ENCODE measurements around the gene RPGR.

RPGR gene

DNA sequence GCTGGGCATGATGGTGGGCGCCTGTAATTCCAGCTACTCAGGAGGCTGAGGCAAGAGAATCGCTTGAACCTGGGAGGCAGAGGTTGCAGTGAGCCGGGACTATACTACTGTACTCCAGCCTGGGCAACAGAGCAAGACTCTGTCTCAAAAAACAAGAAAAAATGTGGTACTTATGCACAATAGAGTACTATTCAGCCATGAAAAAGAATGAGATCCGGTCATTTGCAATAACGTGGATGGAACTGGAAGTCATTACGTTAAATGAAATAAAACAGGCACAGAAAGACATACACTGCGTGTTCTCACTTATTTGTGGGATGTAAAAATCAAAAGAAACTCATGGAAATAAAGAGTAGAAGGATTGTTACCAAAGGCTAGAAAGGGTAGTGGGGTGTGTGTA is 12.1 kb downstream of the RPGR start:
- no peak for DNase-seq (ENCODE audit: low read depth in 1 of 2, low spot score in 1 of 2)
- in situ Hi-C loops (cut with HindIII; ENCODE audit: low pct_unique_long_range_greater_than_20kb, low sequenced_read_pairs), result no loop called here
- TF ChIP-seq JUND (IDR thresholded peaks at IDR 0.05; ENCODE audit: low read depth), result no peak

- no peak for DNase-seq (ENCODE audit: low read depth in 1 of 2, low spot score in 1 of 2)
- no peak for TF ChIP-seq JUND (IDR thresholded peaks at IDR 0.05; ENCODE audit: low read depth)
- in situ Hi-C loops (cut with HindIII; ENCODE audit: low pct_unique_long_range_greater_than_20kb, low sequenced_read_pairs), result no loop called here
Measured at GRCh38 chrX:38313190-38313589, 14.1 kb downstream of the RPGR start.

- no peak for DNase-seq (ENCODE audit: low read depth in 1 of 2, low spot score in 1 of 2)
- in situ Hi-C loops (cut with HindIII; ENCODE audit: low pct_unique_long_range_greater_than_20kb, low sequenced_read_pairs), result no loop called here
- TF ChIP-seq JUND (IDR thresholded peaks at IDR 0.05; ENCODE audit: low read depth), result no peak
Measured at GRCh38 chrX:38312436-38312835, 14.9 kb downstream of the RPGR start.

DNA sequence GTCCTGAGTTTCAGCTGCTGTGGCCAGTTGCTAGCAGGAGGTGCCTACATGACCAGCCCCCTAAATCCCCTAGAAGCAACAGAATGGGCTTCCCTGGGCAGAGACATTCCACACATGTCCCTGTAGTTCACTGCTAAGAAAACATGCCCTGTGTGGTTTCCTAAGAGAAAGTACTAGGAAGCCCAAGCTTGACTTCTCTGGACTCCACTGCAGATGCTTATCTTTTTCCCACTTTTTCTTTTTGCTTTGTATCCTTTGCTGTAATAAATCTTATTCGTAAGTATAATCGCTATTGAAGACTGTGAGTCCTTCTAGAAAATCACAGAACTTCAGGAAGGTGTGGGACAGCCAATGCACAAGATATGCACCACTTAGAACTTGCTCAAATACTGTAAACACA is 15.6 kb downstream of the RPGR start:
- no peak for TF ChIP-seq JUND (IDR thresholded peaks at IDR 0.05; ENCODE audit: low read depth)
- in situ Hi-C loops (cut with HindIII; ENCODE audit: low pct_unique_long_range_greater_than_20kb, low sequenced_read_pairs), result no loop called here
- no peak for DNase-seq (ENCODE audit: low read depth in 1 of 2, low spot score in 1 of 2)

DNA sequence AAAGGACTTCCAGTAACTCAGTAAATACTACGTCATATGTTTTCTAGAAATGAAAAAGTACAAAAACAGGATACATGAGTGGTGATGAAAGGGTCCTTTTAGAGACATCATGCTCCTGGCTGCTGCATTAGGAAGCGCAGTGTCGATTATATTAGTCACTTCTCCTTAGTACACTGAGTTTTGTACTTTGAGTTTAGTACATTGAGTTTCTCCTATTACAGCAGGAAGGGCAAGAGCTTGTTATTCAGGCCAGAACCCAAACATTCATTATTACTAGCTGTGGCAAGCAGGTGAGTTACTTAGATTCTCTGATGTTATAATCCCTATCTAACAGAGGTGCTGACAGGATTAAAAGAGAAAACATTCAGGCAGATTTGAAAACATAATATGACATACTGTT is 21.3 kb downstream of the RPGR start:
- in situ Hi-C loops (cut with HindIII; ENCODE audit: low pct_unique_long_range_greater_than_20kb, low sequenced_read_pairs), result no loop called here
- no peak for DNase-seq (ENCODE audit: low read depth in 1 of 2, low spot score in 1 of 2)
- no peak for TF ChIP-seq JUND (IDR thresholded peaks at IDR 0.05; ENCODE audit: low read depth)

- no peak for TF ChIP-seq JUND (IDR thresholded peaks at IDR 0.05; ENCODE audit: low read depth)
- DNase-seq (ENCODE audit: low read depth in 1 of 2, low spot score in 1 of 2), result peak in 1 of 2 experiments; percentile 41
- in situ Hi-C loops (cut with HindIII; ENCODE audit: low pct_unique_long_range_greater_than_20kb, low sequenced_read_pairs), result no loop called here
Measured at GRCh38 chrX:38304010-38304409, 23.3 kb downstream of the RPGR start.

DNA sequence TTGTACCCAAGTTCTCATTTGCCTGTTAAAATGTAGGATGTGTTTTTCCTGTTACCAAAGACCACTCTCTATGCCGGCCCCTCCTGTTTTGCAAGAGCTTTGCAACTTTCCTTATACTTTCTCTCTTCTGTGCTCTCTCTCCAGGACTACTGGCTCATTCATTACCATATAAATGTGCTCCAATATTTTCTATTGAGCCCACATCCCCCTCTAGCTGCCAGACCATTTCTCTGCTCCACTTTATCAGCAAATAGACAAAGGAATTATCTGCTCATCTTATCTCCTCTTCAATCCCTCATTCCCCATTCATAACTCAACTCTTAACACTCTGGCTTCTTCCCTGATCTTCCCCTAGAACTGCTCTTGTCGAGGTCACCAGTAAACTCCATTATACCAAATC is 33.6 kb downstream of the RPGR start:
- no peak for TF ChIP-seq JUND (IDR thresholded peaks at IDR 0.05; ENCODE audit: low read depth)
- no peak for DNase-seq (ENCODE audit: low read depth in 1 of 2, low spot score in 1 of 2)
- in situ Hi-C loops (cut with HindIII; ENCODE audit: low pct_unique_long_range_greater_than_20kb, low sequenced_read_pairs), result no loop called here

GRCh38 chrX:38287674-38288073 is 39.6 kb downstream of the RPGR start:
- TF ChIP-seq JUND (IDR thresholded peaks at IDR 0.05; ENCODE audit: low read depth), result no peak
- in situ Hi-C loops (cut with HindIII; ENCODE audit: low pct_unique_long_range_greater_than_20kb, low sequenced_read_pairs), result no loop called here
- DNase-seq (ENCODE audit: low read depth in 1 of 2, low spot score in 1 of 2), result no peak

- DNase-seq (ENCODE audit: low read depth in 1 of 2, low spot score in 1 of 2), result no peak
- in situ Hi-C loops (cut with HindIII; ENCODE audit: low pct_unique_long_range_greater_than_20kb, low sequenced_read_pairs), result no loop called here
Measured at GRCh38 chrX:38285649-38286048, 41.7 kb downstream of the RPGR start.

DNA sequence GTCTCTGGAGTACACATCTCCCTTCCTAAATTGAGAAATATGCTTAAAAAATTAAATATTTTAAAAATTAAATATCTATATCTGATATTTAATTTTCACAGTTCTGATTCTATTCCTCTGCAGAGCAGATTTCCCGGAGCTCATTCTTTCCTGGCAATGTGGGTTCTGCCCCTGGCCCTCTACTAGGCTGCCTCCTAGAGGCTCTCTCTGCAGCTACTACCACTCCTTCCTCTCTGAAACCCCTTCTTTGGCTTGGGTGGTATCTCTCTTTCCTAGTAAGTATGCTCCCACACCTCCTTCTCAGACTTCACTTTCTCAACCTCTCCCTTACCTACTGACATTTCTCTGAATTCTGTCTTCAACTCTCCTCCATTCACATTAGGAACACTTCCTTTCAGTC is 45.3 kb downstream of the RPGR start:
- in situ Hi-C loops (cut with HindIII; ENCODE audit: low pct_unique_long_range_greater_than_20kb, low sequenced_read_pairs), result no loop called here
- DNase-seq (ENCODE audit: low read depth in 1 of 2, low spot score in 1 of 2), result no peak
- TF ChIP-seq JUND (IDR thresholded peaks at IDR 0.05; ENCODE audit: low read depth), result no peak

More at GRCh38 chrX:38285649-38286048, 41.7 kb downstream of the RPGR start:
- TF ChIP-seq JUND (IDR thresholded peaks at IDR 0.05; ENCODE audit: low read depth), result no peak

GRCh38 chrX:38279188-38279587 is 48.1 kb downstream of the RPGR start:
- no peak for TF ChIP-seq JUND (IDR thresholded peaks at IDR 0.05; ENCODE audit: low read depth)
- no peak for DNase-seq (ENCODE audit: low read depth in 1 of 2, low spot score in 1 of 2)
- in situ Hi-C loops (cut with HindIII; ENCODE audit: low pct_unique_long_range_greater_than_20kb, low sequenced_read_pairs), result no loop called here

DNA sequence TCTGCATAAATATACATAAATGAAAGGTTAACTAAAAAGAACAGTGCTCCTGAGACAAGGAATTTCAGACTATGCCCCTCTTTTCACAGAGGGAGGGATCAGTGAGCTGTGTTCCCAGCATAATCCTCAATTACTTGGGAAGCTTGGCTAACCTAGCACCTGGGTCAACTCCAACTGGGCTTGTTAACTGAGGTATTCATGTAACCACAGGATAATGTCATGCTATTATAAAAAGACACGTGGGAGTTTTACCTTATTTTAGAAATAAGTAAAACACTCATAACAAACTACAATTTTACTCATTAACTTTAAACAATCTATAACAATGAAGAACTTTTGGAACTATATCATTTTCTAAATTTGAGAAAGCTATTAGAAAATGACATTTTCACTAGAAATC is 48.6 kb downstream of the RPGR start:
- in situ Hi-C loops (cut with HindIII; ENCODE audit: low pct_unique_long_range_greater_than_20kb, low sequenced_read_pairs), result no loop called here
- TF ChIP-seq JUND (IDR thresholded peaks at IDR 0.05; ENCODE audit: low read depth), result no peak
- no peak for DNase-seq (ENCODE audit: low read depth in 1 of 2, low spot score in 1 of 2)

GRCh38 chrX:38277802-38278201 is 49.5 kb downstream of the RPGR start:
- no peak for DNase-seq (ENCODE audit: low read depth in 1 of 2, low spot score in 1 of 2)
- in situ Hi-C loops (cut with HindIII; ENCODE audit: low pct_unique_long_range_greater_than_20kb, low sequenced_read_pairs), result no loop called here
- no peak for TF ChIP-seq JUND (IDR thresholded peaks at IDR 0.05; ENCODE audit: low read depth)

- TF ChIP-seq JUND (IDR thresholded peaks at IDR 0.05; ENCODE audit: low read depth), result no peak
- in situ Hi-C loops (cut with HindIII; ENCODE audit: low pct_unique_long_range_greater_than_20kb, low sequenced_read_pairs), result no loop called here
- no peak for DNase-seq (ENCODE audit: low read depth in 1 of 2, low spot score in 1 of 2)
Measured at GRCh38 chrX:38277136-38277535, 50.2 kb downstream of the RPGR start.

All from T47D (cell line).